Activated T-helper 1 cell treated with anti-CD3 and anti-CD28 coated beads, Interleukin-2, amount 50 U/mL, for 16 hours (primary cell): Measurements from ENCODE around the gene MORN3.
"Not testable (repeated sequence)": the region's sequence is repeated elsewhere in the genome, so short reads cannot be mapped to it uniquely, and the experiment has no call there.

Experiments used
- DNase-seq, 2 donors: peaks; one replicate each; pipeline ENCODE4 v3.0.0-alpha.2; 2020; ENCODE audit warnings: low read depth in 1 of 2, low spot score in 1 of 2

The MORN3 gene

GRCh38 chr12:121648458-121649028, 20.9 kb downstream of the MORN3 start:
- DNase-seq = no peak

- DNase-seq = no peak
Observed at GRCh38 chr12:121641343-121641630, 28.2 kb downstream of the MORN3 start.

- DNase-seq = no peak
Observed at GRCh38 chr12:121638298-121639202, 30.9 kb downstream of the MORN3 start.

GRCh38 chr12:121637231-121637914, 32.1 kb downstream of the MORN3 start:
- DNase-seq = peak; percentile 21 to 31

- no peak for DNase-seq
Observed at GRCh38 chr12:121634836-121635235, 34.6 kb downstream of the MORN3 start.

- DNase-seq = not testable (repeated sequence)
Observed at GRCh38 chr12:121633833-121634196, 35.6 kb downstream of the MORN3 start.

DNA sequence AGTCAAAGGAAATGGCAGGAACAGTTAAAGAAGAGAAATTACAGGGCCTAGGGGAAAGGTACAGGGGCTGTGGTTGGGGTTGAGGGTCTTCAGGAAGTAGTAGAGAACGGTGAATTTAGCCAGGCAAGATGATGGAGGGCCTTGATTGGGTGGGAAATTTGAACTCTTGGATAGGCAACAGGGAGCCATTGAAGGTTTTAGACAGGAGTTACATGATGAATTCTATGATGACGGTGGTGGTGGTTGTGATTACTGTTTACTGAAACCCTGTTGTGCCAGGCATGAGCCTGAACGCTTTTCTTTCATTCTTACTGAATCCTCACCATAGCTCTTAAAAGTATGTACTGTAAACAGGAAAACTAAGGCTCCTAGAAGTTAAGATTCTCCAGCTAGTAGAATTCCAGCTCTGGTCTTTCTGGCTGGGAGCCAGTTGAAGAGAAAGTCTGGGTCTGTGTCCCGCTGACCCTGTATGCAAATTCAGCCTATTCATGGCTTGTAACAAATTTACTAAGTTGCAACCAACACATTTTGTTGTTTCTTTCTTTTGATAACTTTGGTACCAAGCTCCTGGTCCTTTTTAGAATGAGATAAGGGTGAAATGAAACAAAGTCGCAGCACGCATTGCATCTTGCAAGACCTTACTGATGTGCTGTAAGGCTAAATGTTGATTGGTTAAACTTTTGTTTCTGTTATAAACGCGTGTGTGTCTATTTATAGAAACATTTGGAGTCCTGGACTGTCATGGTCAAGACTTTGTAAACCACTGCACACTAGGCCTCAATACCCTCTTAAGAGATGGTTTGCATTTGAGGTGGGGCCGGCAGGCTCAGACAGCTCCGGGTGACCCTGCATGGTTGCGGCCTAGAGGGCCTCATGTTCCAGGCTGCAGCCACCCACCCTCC, 37.1 kb downstream of the MORN3 start:
- DNase-seq = no peak

- no peak for DNase-seq
Observed at GRCh38 chr12:121630791-121631355, 38.6 kb downstream of the MORN3 start.

DNA sequence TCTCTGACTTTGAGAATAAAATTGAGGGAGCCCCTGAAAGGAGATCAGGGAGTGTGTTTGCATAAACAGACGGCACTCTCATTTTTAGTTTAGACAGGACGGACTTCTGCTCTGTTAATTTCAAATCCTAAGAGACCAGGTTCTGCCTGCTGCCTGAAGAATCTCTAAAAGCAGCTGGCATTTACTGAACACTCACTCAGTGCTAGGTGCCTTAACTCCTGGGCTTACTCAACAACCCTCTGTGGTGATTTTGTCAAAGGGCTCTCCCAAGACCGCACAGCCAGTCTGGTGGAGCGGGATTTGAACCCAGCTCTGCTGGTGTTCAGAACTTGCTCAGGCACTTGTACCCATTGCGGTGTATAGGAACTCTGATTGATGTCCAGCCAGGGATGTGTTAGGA, 40.9 kb downstream of the MORN3 start:
- no peak for DNase-seq

GRCh38 chr12:121628037-121628436, 41.4 kb downstream of the MORN3 start:
- no peak for DNase-seq

DNA sequence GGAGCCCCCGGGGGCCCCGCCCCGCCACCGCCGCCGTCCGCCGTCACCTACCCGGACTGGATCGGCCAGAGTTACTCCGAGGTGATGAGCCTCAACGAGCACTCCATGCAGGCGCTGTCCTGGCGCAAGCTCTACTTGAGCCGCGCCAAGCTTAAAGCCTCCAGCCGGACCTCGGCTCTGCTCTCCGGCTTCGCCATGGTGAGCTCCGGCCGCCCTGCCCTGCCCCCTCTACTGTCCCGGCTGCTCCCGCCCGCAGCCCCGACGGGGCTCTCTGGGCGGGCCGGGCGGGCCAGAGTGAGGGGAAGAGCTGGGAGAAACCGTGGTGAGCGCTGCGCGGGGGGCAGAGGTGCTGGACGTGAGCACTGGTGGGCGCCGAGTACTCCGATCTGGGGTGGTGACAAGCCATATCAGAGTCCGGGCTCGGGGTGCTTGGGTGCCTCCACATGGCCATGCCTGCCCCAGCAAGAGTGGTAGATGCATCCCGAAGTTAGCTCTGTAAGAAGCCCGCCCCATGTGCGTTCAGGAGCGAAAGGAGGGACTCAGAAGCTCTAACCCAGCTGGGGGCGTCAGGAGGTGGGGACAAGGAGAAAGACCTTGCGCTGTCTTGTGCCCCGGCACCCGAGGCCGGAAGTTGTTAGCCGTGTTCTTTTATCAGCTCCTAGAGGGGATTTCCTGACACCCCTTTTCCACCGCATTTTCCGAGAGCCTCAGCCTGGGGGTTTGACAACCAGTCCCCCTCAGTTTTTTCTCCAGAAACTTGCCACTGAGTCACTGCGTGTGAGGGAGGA, 42.4 kb downstream of the MORN3 start:
- DNase-seq = peak; percentile 53 to 78

DNA sequence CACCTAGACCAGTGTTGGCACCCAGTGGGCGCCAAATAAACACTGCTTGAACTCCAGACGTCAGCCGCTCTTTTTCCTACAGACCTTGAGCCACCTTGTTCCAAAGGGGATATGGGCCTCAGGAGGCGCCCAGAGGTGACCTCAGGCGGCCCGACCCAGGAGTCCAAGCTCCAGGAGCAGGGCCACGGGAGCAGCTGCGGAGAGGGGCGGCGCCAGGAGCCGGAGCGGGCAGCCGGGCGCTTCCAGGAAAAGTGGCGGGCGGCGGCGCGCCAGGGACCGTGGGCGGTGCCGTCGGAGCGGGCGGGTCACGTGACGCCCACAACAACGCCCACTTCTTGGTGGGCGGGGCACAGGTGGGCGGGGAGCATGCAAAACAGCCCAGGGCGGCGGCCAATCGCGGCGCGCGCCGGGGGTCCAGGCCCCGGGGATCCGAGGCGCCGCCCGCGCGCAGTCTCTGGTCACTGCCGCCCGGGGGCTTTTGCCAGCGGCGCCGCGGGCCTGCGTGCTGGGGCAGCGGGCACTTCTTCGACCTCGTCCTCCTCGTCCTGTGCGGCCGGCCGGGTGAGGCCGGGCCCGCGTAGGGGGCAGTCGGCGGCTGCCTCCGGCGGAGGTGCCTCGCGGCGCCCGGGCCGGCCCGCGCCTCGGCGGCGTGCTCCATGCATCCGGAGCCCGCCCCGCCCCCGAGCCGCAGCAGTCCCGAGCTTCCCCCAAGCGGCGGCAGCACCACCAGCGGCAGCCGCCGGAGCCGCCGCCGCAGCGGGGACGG, 43.2 kb downstream of the MORN3 start, which contains the start of gene ORAI1:
ORAI1 (plus strand) TSS at position 444 of the 766 bp plus-strand sequence.
- peak; percentile 91 to 94 for DNase-seq

DNA sequence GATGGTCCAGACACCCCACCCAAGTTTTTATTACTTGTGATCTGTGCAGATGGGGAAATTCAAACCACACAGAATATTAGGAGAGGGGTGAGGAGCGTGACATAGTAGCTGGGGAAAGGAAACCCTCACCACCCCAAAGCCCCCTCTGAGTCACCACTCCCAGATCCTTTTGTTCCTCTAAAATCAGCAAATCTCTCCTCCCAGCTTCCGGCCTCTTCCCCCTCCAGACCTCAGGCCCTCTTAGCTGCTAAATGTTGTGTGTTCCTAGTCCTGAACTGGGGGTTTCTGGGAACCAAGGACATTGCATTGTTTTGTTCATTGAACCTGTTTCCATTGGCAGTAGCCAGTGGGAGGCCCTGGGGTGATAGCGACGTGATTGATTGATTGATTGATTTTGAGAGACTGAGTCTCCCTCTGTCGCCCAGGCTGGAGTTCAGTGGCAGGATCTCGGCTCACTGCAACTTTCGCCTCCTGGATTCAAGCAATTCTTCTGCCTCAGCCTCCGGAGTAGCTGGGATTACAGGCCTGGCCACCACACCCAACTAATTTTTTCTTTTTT, 49.0 kb downstream of the MORN3 start:
- DNase-seq = no peak

DNA sequence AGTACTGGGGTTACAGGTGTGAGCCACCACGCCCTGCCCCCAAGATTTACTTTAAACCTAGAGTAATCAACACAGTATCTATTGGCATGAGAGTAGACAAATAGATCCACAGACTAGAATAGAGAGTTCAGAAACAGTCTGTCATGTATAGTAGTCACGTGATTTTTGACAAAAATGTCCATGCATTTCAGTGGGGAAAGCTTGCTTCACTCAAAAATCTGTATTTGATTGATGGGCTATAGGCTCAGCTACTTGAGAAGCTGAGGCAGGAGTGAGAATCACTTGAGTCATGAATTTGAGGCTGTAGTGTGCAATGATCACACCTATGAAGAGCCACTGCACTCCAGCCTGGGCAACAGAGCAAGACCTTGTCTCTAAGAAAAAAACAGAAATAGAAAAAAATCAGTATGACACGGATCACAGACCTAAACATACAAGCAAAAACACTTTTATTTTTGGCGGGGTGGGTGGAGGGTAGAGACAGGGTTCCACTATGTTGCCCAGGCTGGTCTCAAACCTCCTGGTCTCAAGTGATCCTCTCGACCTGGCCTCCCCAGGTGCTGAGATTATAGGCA, 50.7 kb downstream of the MORN3 start:
- DNase-seq = no peak

DNA sequence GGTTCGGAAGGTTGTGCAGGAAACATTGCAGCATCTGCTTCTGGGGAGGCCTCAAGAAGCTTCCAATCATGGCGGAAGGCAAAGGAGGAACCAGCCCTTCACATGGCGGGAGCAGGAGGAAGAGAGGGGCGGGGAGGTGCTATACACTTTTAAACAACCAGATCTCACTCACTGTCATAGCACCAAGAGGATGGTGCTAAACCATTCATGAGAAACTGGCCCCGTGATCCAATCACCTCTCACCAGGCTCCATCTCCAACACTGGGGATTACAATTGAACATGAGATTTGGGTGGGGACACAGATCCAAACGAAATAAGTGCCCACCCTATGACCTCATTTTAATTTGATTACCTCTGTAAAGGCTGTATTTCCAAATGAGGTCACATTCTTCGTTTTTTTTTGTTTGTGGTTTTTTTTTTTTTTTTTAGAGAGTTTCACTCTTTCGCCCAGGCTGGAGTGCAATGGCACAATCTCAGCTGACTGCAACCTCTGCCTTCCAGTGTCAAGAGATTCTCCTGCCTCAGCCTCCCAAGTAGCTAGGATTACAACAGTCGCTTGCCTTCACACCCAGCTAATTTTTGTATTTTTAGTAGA, 54.5 kb downstream of the MORN3 start:
- no peak for DNase-seq

- DNase-seq = no peak
Observed at GRCh38 chr12:121613462-121613861, 56.0 kb downstream of the MORN3 start.

GRCh38 chr12:121611306-121611705, 58.1 kb downstream of the MORN3 start:
- no peak for DNase-seq
